WTC11 (cell line): ENCODE data around the gene GRAP. TPM values are rescaled to one million over a fixed set of nuclear protein-coding genes. Genes with fewer than 3 reads are reported as not detected.

ENCODE experiments used
- ATAC-seq: fragments of 200-7000 bp; cut with Tn5 transposase; 2 replicates; pipeline ENCODE4 v1.10.0; 2021; ENCODE audit warnings: mild to moderate bottlenecking, moderate library complexity
- CTCF ChIA-PET: fragments of 300-600 bp; sonication (Branson Sonifier 250); formaldehyde crosslinking; loops from one replicate; lab custom pipeline; 2021; ENCODE audit warnings: antibody characterized with exemption; lab: Charles Lee
- POLR2A ChIA-PET: fragments of 350-600 bp; sonication (Branson Sonifier 250); formaldehyde crosslinking; loops from one replicate; lab custom pipeline; 2021; ENCODE audit warnings: antibody characterized with exemption; lab: Charles Lee
- DNase-seq: peaks from one replicate; pipeline ENCODE4 v3.0.0; 2021; ENCODE audit warnings: low spot score
- H3K27ac Mint-ChIP-seq: 2 replicates; pipeline ENCODE4 v1.8.0; 2021; ENCODE audit warnings: mixed read lengths
- H3K27me3 Mint-ChIP-seq: 2 replicates; pipeline ENCODE4 v1.8.0; 2021; ENCODE audit warnings: low read depth, mild to moderate bottlenecking, moderate library complexity, mixed read lengths
- H3K36me3 Mint-ChIP-seq: 2 replicates; pipeline ENCODE4 v1.8.0; 2021; ENCODE audit warnings: mixed read lengths
- H3K4me1 Mint-ChIP-seq: 2 replicates; pipeline ENCODE4 v1.8.0; 2022; ENCODE audit warnings: mixed read lengths
- H3K4me3 Mint-ChIP-seq: 2 replicates; pipeline ENCODE4 v1.8.0; 2021; ENCODE audit warnings: mild to moderate bottlenecking, moderate library complexity, mixed read lengths
- H3K9me3 Mint-ChIP-seq: 2 replicates; pipeline ENCODE4 v1.8.0; 2021; ENCODE audit warnings: mixed read lengths
- ELF4 ChIP-seq: sonication (generic); formaldehyde crosslinking; IDR thresholded peaks from 2 replicates; pipeline ENCODE4 v1.8.1; 2022; ENCODE audit warnings: low read depth, mild to moderate bottlenecking, moderate library complexity, missing genetic modification reagents
- ESRRA ChIP-seq: sonication (generic); formaldehyde crosslinking; IDR thresholded peaks from 2 replicates; pipeline ENCODE4 v1.8.1; 2022; ENCODE audit warnings: mild to moderate bottlenecking, missing genetic modification reagents, borderline replicate concordance
- GABPB1 ChIP-seq: sonication (generic); formaldehyde crosslinking; IDR thresholded peaks from 2 replicates; pipeline ENCODE4 v1.8.1; 2023; ENCODE audit warnings: mild to moderate bottlenecking, missing genetic modification reagents
- GRHL2 ChIP-seq: fragments of 250-450 bp; sonication (Bioruptor Pico); IDR thresholded peaks from 2 replicates; pipeline ENCODE4 v1.8.0; 2022; ENCODE audit warnings: mild to moderate bottlenecking, moderate library complexity; ENCODE audit not compliant: insufficient replicate concordance, severe bottlenecking
- KAT7 ChIP-seq: sonication (generic); formaldehyde crosslinking; IDR thresholded peaks from 2 replicates; pipeline ENCODE4 v1.8.1; 2023; ENCODE audit warnings: missing genetic modification reagents, mild to moderate bottlenecking, borderline replicate concordance
- MYBL2 ChIP-seq: sonication (generic); formaldehyde crosslinking; IDR thresholded peaks from 2 replicates; pipeline ENCODE4 v1.8.1; 2023; ENCODE audit warnings: mild to moderate bottlenecking, moderate library complexity, missing genetic modification reagents
- NFYB ChIP-seq: sonication (generic); formaldehyde crosslinking; conservative IDR thresholded peaks from 2 replicates; pipeline ENCODE4 v1.8.0; 2022; ENCODE audit warnings: low read depth, missing genetic modification reagents
- RELA ChIP-seq: sonication (generic); formaldehyde crosslinking; IDR thresholded peaks from 2 replicates; pipeline ENCODE4 v1.8.1; 2022; ENCODE audit warnings: missing genetic modification reagents, mild to moderate bottlenecking, borderline replicate concordance
- SP1 ChIP-seq: sonication (generic); formaldehyde crosslinking; conservative IDR thresholded peaks from 2 replicates; pipeline ENCODE4 v1.8.1; 2022; ENCODE audit warnings: missing genetic modification reagents
- TEAD1 ChIP-seq: sonication (generic); formaldehyde crosslinking; IDR thresholded peaks from 2 replicates; pipeline ENCODE4 v1.8.0; 2022; ENCODE audit warnings: mild to moderate bottlenecking, missing genetic modification reagents
- ZBTB21 ChIP-seq: sonication (generic); formaldehyde crosslinking; IDR thresholded peaks from 2 replicates; pipeline ENCODE4 v1.8.1; 2023; ENCODE audit warnings: mild to moderate bottlenecking, missing genetic modification reagents, borderline replicate concordance
- ZNF121 ChIP-seq: sonication (generic); formaldehyde crosslinking; IDR thresholded peaks from 2 replicates; pipeline ENCODE4 v1.8.0; 2023; ENCODE audit warnings: missing genetic modification reagents
- ZNF219 ChIP-seq: sonication (generic); formaldehyde crosslinking; IDR thresholded peaks from 2 replicates; pipeline ENCODE4 v1.8.0; 2023; ENCODE audit warnings: missing genetic modification reagents, mild to moderate bottlenecking, borderline replicate concordance
- ZNF232 ChIP-seq: sonication (generic); formaldehyde crosslinking; IDR thresholded peaks from 2 replicates; pipeline ENCODE4 v1.8.0; 2022; ENCODE audit warnings: mild to moderate bottlenecking, missing genetic modification reagents
- ZNF263 ChIP-seq: sonication (generic); formaldehyde crosslinking; IDR thresholded peaks from 2 replicates; pipeline ENCODE4 v1.8.1; 2022; ENCODE audit warnings: low read depth, mild to moderate bottlenecking, moderate library complexity, missing genetic modification reagents
- total RNA-seq: library from RNA; stranded (reverse); gene quantifications from 3 replicates; pipeline ENCODE4 v1.2.3, GENCODE V29; 2021
- TF ChIP-seq, protein P1 (sequence below): fragments of 250-450 bp; sonication (Bioruptor Pico); IDR thresholded peaks from 2 replicates; pipeline ENCODE4 v1.9.0; 2021; ENCODE audit warnings: mild to moderate bottlenecking
- TF ChIP-seq, protein P2 (sequence below): sonication (generic); formaldehyde crosslinking; IDR thresholded peaks from 2 replicates; pipeline ENCODE4 v1.8.1; 2022; ENCODE audit warnings: low read depth, missing genetic modification reagents, borderline replicate concordance
- TF ChIP-seq, protein P3 (sequence below): sonication (generic); formaldehyde crosslinking; IDR thresholded peaks from 2 replicates; pipeline ENCODE4 v1.8.1; 2022; ENCODE audit warnings: mild to moderate bottlenecking, moderate library complexity, missing genetic modification reagents
- TF ChIP-seq, protein P4 (sequence below): sonication (generic); formaldehyde crosslinking; IDR thresholded peaks from 2 replicates; pipeline ENCODE4 v1.8.1; 2023; ENCODE audit warnings: mild to moderate bottlenecking, moderate library complexity, missing genetic modification reagents
- TF ChIP-seq, protein P5 (sequence below): sonication (generic); formaldehyde crosslinking; IDR thresholded peaks from 2 replicates; pipeline ENCODE4 v1.8.0; 2022; ENCODE audit warnings: mild to moderate bottlenecking, missing genetic modification reagents
- TF ChIP-seq, protein P6 (sequence below): fragments of 250-450 bp; sonication (Bioruptor Pico); IDR thresholded peaks from 2 replicates; pipeline ENCODE4 v1.9.0; 2021; ENCODE audit warnings: mild to moderate bottlenecking, borderline replicate concordance

Gene GRAP
- total RNA-seq, 1 experiment from 2014 or later: 0.59 TPM

DNA sequence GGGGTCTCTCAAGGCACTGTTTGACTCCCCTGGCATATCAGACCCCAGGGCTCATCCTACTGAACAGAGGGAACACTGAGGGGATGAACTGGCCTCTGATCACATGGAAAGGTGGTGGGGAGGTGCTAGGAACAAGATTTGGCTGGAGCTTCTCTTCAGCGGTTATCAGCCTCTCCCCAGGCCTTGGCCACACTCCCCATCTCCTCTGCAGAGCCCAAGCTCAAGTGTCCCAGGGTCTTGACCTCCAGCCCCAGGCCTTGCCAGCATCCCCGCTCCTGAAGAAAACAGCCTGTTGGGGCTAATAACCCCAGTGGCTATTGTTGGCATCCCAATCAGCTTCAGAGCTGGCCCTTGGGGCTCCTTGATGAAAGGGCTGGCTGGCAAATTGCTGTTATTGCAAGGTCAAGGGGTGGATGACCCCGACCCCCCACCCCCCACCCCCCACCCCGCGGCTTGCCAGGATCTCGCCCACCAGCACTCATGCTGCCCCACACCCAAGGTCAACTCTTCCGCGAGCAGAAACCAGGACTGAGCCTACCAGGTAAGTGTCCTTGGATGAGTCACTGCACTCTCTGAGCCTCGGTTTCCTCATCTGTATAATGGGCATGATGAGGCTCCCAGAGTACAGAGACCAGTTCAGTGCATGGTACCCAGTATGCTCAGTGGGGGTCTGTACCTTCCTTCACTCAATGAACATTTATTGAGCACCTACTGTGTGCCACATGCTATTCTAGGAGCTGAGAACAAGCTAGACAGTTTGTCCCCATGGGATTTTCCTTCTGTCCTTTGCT, 23.4 kb downstream of the GRAP start:
- Mint-ChIP-seq H3K4me3 (no peak overlapping the region), H3K36me3 (no peaks in the 10 kb centered on the region), H3K4me1 (0 out of 2 replicates have a peak, but pooled peaks cover 3% of the 10 kb centered on the region), H3K9me3 (no peaks in the 10 kb centered on the region), H3K27ac (no peak overlapping the region), H3K27me3 (no peaks in the 10 kb centered on the region; the same call in 1 of the 2 replicates)
- TF ChIP-seq, protein P1, sequence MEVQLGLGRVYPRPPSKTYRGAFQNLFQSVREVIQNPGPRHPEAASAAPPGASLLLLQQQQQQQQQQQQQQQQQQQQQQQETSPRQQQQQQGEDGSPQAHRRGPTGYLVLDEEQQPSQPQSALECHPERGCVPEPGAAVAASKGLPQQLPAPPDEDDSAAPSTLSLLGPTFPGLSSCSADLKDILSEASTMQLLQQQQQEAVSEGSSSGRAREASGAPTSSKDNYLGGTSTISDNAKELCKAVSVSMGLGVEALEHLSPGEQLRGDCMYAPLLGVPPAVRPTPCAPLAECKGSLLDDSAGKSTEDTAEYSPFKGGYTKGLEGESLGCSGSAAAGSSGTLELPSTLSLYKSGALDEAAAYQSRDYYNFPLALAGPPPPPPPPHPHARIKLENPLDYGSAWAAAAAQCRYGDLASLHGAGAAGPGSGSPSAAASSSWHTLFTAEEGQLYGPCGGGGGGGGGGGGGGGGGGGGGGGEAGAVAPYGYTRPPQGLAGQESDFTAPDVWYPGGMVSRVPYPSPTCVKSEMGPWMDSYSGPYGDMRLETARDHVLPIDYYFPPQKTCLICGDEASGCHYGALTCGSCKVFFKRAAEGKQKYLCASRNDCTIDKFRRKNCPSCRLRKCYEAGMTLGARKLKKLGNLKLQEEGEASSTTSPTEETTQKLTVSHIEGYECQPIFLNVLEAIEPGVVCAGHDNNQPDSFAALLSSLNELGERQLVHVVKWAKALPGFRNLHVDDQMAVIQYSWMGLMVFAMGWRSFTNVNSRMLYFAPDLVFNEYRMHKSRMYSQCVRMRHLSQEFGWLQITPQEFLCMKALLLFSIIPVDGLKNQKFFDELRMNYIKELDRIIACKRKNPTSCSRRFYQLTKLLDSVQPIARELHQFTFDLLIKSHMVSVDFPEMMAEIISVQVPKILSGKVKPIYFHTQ (CRISPR knock-in tag): no peak
- TF ChIP-seq RELA (CRISPR knock-in tag) (no peak), ZBTB21 (CRISPR knock-in tag) (no peak), ZNF263 (CRISPR knock-in tag) (no peak), TEAD1 (CRISPR knock-in tag) (no peak), ZNF121 (CRISPR knock-in tag) (no peak), GRHL2 (CRISPR knock-in tag) (no peak), GABPB1 (CRISPR knock-in tag) (no peak), MYBL2 (CRISPR knock-in tag) (no peak)
- TF ChIP-seq, protein P2, sequence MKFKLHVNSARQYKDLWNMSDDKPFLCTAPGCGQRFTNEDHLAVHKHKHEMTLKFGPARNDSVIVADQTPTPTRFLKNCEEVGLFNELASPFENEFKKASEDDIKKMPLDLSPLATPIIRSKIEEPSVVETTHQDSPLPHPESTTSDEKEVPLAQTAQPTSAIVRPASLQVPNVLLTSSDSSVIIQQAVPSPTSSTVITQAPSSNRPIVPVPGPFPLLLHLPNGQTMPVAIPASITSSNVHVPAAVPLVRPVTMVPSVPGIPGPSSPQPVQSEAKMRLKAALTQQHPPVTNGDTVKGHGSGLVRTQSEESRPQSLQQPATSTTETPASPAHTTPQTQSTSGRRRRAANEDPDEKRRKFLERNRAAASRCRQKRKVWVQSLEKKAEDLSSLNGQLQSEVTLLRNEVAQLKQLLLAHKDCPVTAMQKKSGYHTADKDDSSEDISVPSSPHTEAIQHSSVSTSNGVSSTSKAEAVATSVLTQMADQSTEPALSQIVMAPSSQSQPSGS: no peak
- TF ChIP-seq, protein P3, sequence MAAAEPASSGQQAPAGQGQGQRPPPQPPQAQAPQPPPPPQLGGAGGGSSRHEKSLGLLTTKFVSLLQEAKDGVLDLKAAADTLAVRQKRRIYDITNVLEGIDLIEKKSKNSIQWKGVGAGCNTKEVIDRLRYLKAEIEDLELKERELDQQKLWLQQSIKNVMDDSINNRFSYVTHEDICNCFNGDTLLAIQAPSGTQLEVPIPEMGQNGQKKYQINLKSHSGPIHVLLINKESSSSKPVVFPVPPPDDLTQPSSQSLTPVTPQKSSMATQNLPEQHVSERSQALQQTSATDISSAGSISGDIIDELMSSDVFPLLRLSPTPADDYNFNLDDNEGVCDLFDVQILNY (CRISPR knock-in tag): no peak
- CTCF ChIA-PET: interaction anchor here (2.5 kb wide), 1 partner anchor 62 kb away, joined by 20 read pairs; no protein-coding TSS in a partner anchor
- POLR2A ChIA-PET: interaction anchor here (1.2 kb wide), 1 partner anchor 12 kb away, joined by 3 read pairs; no protein-coding TSS in a partner anchor
- DNase-seq: no peak
- no peak for ATAC-seq

DNA sequence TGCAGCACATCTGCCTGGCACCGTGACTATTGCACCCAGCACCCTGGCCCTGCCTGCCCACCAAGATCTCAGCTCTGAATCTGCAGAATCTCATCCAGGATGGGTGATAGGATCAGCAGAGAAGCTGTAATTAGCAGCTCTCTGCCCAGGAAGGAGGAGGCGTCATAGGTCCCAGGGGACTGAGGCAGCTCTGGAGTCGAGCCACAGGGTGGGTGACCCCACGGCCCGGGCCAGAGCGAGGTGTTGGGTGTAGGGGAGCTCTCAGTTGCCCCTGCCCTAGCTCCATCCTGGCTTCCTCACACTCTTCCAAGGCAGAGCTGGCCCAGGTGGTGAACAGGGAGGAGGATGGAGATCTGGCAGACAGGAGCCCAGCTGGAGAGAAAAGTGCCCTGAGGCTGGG, 24.0 kb downstream of the GRAP start:
- DNase-seq: no peak
- CTCF ChIA-PET: interaction anchor here (2.5 kb wide), 1 partner anchor 61 kb away, joined by 20 read pairs; no protein-coding TSS in a partner anchor
- no peak for ATAC-seq
- POLR2A ChIA-PET: interaction anchor here (1.2 kb wide), 1 partner anchor 11 kb away, joined by 3 read pairs; no protein-coding TSS in a partner anchor
- peak overlapping the region; percentile 32; the same call in 1 of the 2 replicates for H3K27ac Mint-ChIP-seq
- H3K4me3 Mint-ChIP-seq: no peak overlapping the region
- H3K27me3 Mint-ChIP-seq: no peaks in the 10 kb centered on the region; the same call in 1 of the 2 replicates
- no peaks in the 10 kb centered on the region for H3K9me3 Mint-ChIP-seq
- no peaks in the 10 kb centered on the region for H3K36me3 Mint-ChIP-seq
- H3K4me1 Mint-ChIP-seq: 0 out of 2 replicates have a peak, but pooled peaks cover 3% of the 10 kb centered on the region
- TF ChIP-seq ZNF232 (CRISPR knock-in tag) (no peak), NFYB (CRISPR knock-in tag) (no peak), ESRRA (no peak), ZNF219 (CRISPR knock-in tag) (no peak), KAT7 (CRISPR knock-in tag) (no peak), ELF4 (no peak), SP1 (CRISPR knock-in tag) (no peak)
- TF ChIP-seq, protein P4, sequence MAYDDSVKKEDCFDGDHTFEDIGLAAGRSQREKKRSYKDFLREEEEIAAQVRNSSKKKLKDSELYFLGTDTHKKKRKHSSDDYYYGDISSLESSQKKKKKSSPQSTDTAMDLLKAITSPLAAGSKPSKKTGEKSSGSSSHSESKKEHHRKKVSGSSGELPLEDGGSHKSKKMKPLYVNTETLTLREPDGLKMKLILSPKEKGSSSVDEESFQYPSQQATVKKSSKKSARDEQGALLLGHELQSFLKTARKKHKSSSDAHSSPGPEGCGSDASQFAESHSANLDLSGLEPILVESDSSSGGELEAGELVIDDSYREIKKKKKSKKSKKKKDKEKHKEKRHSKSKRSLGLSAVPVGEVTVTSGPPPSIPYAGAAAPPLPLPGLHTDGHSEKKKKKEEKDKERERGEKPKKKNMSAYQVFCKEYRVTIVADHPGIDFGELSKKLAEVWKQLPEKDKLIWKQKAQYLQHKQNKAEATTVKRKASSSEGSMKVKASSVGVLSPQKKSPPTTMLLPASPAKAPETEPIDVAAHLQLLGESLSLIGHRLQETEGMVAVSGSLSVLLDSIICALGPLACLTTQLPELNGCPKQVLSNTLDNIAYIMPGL (CRISPR knock-in tag): no peak
- TF ChIP-seq, protein P5, sequence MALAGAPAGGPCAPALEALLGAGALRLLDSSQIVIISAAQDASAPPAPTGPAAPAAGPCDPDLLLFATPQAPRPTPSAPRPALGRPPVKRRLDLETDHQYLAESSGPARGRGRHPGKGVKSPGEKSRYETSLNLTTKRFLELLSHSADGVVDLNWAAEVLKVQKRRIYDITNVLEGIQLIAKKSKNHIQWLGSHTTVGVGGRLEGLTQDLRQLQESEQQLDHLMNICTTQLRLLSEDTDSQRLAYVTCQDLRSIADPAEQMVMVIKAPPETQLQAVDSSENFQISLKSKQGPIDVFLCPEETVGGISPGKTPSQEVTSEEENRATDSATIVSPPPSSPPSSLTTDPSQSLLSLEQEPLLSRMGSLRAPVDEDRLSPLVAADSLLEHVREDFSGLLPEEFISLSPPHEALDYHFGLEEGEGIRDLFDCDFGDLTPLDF: no peak
- TF ChIP-seq, protein P6, sequence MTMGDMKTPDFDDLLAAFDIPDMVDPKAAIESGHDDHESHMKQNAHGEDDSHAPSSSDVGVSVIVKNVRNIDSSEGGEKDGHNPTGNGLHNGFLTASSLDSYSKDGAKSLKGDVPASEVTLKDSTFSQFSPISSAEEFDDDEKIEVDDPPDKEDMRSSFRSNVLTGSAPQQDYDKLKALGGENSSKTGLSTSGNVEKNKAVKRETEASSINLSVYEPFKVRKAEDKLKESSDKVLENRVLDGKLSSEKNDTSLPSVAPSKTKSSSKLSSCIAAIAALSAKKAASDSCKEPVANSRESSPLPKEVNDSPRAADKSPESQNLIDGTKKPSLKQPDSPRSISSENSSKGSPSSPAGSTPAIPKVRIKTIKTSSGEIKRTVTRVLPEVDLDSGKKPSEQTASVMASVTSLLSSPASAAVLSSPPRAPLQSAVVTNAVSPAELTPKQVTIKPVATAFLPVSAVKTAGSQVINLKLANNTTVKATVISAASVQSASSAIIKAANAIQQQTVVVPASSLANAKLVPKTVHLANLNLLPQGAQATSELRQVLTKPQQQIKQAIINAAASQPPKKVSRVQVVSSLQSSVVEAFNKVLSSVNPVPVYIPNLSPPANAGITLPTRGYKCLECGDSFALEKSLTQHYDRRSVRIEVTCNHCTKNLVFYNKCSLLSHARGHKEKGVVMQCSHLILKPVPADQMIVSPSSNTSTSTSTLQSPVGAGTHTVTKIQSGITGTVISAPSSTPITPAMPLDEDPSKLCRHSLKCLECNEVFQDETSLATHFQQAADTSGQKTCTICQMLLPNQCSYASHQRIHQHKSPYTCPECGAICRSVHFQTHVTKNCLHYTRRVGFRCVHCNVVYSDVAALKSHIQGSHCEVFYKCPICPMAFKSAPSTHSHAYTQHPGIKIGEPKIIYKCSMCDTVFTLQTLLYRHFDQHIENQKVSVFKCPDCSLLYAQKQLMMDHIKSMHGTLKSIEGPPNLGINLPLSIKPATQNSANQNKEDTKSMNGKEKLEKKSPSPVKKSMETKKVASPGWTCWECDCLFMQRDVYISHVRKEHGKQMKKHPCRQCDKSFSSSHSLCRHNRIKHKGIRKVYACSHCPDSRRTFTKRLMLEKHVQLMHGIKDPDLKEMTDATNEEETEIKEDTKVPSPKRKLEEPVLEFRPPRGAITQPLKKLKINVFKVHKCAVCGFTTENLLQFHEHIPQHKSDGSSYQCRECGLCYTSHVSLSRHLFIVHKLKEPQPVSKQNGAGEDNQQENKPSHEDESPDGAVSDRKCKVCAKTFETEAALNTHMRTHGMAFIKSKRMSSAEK (CRISPR knock-in tag): no peak
